HG03457 (cell line): ENCODE results near the gene MFAP1.
A peak's percentile ranks its signal among the peaks of the same experiment; 100 is the strongest.
"Not testable (repeated sequence)": the region's sequence is repeated elsewhere in the genome, so short reads cannot be mapped to it uniquely, and the experiment has no call there.

Experiments used
- ATAC-seq: cut with Tn5 transposase; IDR thresholded peaks from one replicate; pipeline ENCODE4 v1.9.1; 2021; ENCODE audit warnings: moderate number of reproducible peaks; ENCODE audit not compliant: unreplicated experiment

The MFAP1 gene

DNA sequence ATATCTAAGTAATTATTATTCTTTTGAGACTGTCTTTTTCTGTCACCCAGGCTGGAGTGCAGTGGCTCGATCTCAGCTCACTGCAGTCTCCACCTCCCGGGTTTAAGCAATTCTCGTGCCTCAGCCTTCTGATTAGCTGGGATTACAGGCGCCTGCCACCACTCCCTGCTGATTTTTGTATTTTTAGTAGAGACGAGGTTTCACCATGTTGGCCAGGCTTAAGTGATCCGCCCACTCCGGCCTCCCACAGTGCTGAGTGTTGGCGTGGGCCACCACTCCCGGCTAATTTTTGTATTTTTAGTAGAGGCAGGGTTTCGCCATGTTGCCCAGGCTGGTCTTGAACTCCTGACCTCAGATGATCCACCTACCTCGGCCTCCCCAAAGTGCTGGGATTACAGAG, 815 bp upstream of the MFAP1 start:
- not testable (repeated sequence) for ATAC-seq

- ATAC-seq: no peak
Measured at GRCh38 chr15:43821505-43821904, 3.0 kb downstream of the MFAP1 start.

DNA sequence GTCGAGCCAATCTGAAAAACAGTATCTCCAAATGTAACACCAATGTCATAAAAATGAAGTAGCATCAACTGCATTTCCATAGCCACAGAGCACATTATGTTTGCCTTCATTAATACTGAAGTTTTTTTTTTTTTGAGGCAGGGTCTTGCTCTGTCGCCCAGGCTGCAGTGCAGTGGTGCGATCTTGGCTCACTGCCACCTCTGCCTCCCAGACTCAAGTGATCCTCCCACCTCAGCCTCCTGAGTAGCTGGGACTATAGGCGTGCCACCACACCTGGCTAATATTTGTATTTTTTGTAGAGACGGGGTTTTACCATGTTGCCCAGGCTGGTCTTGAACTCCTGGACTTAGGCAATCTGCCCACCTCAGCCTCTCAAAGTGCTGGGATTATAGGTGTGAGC, 9.4 kb downstream of the MFAP1 start:
- ATAC-seq: not testable (repeated sequence)

- no peak for ATAC-seq
Measured at GRCh38 chr15:43808960-43809678, 15.4 kb downstream of the MFAP1 start.

DNA sequence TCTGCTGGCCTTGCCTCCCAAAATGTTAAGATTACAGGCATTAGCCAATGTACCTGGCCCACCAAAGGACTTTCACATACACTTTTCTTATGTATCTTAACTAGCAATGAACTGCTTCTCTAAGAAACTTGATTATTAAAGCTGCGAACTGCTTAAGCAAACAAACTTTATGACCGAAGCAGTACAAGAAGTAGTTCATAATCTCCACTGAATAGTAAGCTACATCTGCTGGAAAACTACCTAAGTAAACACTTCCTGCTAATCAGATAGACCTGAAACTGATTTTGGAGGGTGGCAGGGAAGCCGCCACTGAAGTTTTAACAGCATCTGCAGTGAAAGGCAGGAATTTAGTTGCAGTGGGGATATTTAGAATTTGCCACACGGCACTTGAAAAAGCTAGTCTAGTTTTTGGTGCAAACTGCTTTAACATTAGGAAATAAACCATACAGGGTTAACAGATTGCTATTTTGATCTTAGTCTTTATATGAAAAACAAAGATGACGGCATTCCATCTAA, 16.0 kb downstream of the MFAP1 start:
- no peak for ATAC-seq

GRCh38 chr15:43802676-43803075, 21.8 kb downstream of the MFAP1 start:
- not testable (repeated sequence) for ATAC-seq

DNA sequence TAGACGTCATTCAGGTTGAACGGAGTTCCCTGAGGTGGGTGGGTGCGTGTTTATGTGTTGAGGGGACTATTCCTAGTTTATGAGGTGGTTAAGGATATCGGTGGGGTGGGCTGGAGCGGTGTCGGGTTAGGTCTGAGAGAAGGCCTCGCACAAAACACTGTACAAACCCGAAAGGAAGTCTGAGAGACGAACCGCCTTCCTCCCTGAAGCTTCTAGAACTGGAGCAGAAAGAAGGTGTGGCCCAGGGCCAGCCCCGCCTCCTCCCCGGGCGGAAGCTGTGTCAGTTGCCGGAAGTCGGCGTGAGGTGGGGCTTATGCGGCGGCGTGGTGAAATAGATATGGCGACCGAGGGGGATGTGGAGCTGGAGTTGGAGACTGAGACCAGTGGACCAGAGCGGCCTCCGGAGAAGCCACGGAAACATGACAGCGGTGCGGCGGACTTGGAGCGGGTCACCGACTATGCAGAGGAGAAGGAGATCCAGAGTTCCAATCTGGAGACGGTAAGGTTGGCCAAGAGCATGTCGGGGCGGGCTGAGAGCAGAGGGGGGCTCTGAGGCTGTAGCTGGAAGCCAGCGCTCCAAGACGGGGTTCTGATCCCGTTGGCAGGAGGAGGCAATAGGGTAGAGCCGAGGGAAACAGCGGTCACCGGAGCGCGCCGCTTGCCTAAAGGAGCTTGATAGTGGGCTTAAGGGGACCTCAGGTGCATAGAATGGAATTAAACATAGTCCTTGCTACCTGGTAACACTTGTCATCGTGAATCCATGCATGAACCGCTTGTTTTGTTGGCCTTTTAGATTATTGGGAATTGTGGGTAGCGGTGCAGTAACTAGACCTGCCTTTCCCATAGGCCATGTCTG, 24.0 kb downstream of the MFAP1 start, which contains the start of gene HYPK:
Gene HYPK, plus strand, starts transcription at position 314 of the 856 bp plus-strand sequence. Its CDS starts 24 bp downstream, at position 338.
- ATAC-seq: peak; percentile 59

DNA sequence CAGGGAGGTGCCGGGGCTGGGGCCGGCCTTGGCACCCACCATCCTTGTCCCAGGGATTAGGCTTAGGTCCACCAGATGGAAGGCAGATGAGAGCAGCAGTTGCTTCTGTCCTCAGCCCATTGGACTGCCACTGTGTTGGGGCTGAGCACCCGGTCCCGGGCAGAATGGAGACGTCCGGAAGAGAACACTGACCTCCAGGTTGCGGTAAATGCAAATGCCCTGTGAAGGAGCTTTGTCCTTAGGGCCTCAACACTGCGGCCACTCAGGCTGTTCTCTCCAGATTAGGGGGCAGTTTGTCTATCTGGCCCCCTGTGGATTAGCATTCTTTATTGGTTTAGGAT, 24.6 kb downstream of the MFAP1 start, which contains the start of gene SERINC4:
Gene SERINC4, minus strand, starts transcription at position 276 of the 341 bp plus-strand sequence. Its CDS starts 234 bp downstream, at position 42.
- ATAC-seq: no peak

DNA sequence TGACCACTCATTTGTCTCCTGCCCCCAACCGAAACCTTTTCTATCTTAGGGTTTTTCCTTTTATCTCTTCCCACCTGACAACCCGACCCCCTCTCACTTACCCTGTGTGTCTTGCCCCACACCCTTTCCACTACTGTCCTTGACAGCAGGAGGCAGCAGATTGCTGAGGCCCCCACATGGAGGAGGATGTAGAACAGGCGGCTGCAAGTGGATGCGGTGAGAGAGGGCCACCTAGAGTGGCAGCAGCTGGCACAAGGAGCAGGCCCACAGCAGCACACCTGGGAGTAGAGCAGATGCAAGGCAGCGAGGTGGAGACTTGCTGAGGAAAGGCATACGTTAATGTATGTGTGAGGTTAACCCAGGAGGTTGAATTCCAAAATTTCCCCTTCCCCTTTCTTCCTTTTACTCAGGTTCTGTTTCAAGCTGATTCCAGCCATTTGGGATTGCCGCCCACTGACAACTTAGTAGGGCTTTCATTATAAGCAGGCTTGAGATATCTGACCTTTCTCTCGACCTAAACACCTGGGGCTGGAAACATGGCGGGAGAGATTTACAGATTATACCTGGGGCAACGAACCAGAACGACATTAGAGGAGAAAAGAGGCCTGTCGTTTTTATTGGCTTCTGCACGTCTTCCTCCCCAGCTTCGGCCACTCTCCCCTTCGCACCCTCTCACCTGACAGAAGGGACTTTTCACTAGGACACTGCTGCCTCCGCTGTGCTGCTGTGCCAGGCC, 25.1 kb downstream of the MFAP1 start:
- ATAC-seq: no peak

- no peak for ATAC-seq
Measured at GRCh38 chr15:43796566-43796965, 27.9 kb downstream of the MFAP1 start.

GRCh38 chr15:43795997-43796396, 28.5 kb downstream of the MFAP1 start:
- ATAC-seq: no peak

- no peak for ATAC-seq
Measured at GRCh38 chr15:43795197-43795596, 29.3 kb downstream of the MFAP1 start.

DNA sequence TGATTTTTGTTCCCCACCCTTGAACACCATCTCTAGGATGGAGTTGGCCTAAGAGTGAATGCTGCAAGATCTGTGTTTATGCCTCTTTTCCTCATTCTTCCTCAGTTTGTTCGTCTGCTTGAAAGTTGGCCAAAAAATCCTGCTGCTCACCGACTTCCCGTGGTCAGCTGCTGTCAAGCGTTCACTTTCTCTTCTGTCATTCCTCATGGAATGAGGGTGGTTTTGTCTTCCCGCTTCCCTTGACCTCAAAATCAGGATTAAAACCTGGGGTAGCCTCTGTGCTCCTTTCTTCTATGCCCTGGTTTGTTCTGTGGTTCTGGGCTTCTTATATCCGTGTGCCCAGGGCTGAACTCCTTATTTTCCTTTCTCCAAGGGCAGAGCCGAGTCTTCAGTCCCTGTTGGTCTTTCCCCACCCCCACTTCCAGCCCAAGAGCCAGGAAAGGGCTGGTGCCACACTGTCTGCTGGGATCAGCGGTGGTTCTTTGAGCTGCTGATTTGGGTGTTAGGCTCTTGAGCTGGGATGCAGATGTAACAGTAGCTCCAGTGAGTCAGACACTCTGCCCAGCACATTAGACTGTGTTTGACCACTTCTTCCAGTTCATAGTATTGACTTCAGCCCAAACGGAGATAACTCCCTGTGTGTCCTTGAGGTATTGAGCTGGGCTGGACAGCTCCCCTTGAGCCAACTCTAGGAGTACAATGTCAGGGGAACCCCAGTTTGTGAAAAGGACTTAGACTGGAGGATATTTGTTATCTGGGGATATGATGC, 30.0 kb downstream of the MFAP1 start:
- ATAC-seq: no peak

GRCh38 chr15:43793647-43794046, 30.8 kb downstream of the MFAP1 start:
- no peak for ATAC-seq

DNA sequence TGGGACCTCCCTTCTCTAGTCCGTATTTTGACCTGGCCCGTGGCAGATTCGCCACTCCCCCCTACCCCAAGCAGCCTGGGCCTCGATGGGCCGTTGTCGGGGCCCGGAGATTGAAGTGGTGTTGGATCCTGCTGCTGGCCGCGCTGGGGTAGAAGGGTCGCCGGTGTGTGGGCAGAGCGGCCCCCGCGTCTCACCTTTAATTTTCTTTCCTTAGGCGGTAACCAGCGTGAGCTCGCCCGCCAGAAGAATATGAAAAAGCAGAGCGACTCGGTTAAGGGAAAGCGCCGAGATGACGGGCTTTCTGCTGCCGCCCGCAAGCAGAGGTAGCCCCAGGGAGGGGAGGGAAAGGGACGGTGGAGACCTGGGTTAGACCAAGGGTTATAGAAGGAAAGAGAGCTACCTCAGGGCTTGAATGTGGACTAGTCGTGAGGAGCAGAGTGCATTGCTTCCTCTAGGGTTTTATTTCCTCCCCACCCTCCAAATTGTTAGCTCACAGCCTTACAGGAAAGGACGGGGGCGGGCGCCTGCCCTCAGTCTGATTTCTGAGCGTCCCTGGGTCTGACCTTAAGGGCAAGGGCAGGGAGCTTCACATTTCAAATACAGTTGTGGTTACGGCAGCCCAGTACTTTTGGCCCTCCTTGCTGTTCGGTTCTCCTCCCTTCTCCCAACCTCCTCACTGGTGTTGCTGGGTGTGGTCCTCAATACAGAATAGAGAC, 31.6 kb downstream of the MFAP1 start:
- no peak for ATAC-seq

DNA sequence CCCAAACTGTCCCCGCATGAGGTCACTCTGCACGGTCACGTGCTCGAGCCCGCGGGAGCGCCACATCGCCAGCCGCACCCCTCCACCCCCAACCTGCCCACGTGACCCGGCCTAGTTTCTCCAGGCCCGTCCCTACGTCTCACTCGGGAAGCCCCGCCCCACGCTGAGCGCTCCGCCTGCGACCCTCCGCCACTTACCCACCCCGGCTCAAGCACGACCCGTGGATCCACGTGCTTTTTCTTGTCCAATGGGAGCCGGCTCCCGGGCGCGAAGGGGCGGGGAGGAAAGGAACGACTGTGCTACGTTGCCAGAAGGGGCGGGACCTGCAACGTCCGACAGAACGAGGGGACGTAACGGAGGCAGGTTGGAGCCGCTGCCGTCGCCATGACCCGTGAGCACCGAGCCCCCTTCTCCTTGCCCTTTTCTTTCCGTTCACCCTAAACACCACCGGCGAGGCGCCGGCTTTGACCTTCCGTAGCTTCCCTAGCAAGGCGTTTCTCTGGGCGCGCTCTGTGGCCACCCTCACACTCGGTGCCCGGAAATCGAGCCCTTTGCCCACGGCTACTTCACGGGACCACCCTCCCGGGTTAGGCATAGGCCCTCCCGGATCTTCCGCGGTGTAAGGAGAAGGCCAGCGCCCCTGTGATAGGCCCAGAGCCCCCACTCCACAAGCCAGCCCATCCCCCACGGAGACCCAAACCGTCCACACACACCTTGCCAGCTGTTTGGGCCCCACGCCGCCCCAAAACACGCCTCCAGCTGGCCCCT, 32.3 kb downstream of the MFAP1 start, which contains the start of gene SERF2:
Gene SERF2, plus strand, starts transcription at position 328 of the 768 bp plus-strand sequence. Its CDS starts 57 bp downstream, at position 385.
- ATAC-seq: peak; percentile 81

- no peak for ATAC-seq
Measured at GRCh38 chr15:43789409-43789808, 35.1 kb downstream of the MFAP1 start.

GRCh38 chr15:43779016-43779415, 45.5 kb downstream of the MFAP1 start:
- no peak for ATAC-seq
